Calu3 (cell line): ENCODE data around the gene PVALB. TPM values are rescaled to one million over a fixed set of nuclear protein-coding genes. Genes with fewer than 3 reads are reported as not detected.

ENCODE experiments used
- BruUV-seq: library from RNA; stranded (reverse); fragments of 400-500 nt; replicated peaks from 2 replicates; lab custom pipeline; 2021; lab: Mats Ljungman, UMichigan
- CTCF ChIA-PET: fragments of 300-600 bp; sonication (Branson Sonifier 250); formaldehyde crosslinking; loops from one replicate; lab custom pipeline; 2022; ENCODE audit warnings: antibody characterized with exemption; lab: Charles Lee
- DNase-seq: peaks from one replicate; pipeline ENCODE4 v3.0.0; 2022
- H3K27ac Mint-ChIP-seq: one replicate; pipeline ENCODE4 v1.8.0; 2022; ENCODE audit warnings: mixed read lengths; ENCODE audit not compliant: unreplicated experiment
- H3K27me3 Mint-ChIP-seq: one replicate; pipeline ENCODE4 v1.8.0; 2022; ENCODE audit warnings: mixed read lengths; ENCODE audit not compliant: unreplicated experiment
- H3K36me3 Mint-ChIP-seq: one replicate; pipeline ENCODE4 v1.8.0; 2022; ENCODE audit warnings: mild to moderate bottlenecking, moderate library complexity, mixed read lengths; ENCODE audit not compliant: insufficient read depth, unreplicated experiment
- H3K4me1 Mint-ChIP-seq: one replicate; pipeline ENCODE4 v1.8.0; 2022; ENCODE audit warnings: mild to moderate bottlenecking, low read depth, mixed read lengths; ENCODE audit not compliant: unreplicated experiment
- H3K4me3 Mint-ChIP-seq: one replicate; pipeline ENCODE4 v1.8.0; 2022; ENCODE audit warnings: mild to moderate bottlenecking, low read depth, moderate library complexity, mixed read lengths; ENCODE audit not compliant: unreplicated experiment
- H3K9me3 Mint-ChIP-seq: one replicate; pipeline ENCODE4 v1.8.0; 2022; ENCODE audit warnings: low read depth, mixed read lengths; ENCODE audit not compliant: unreplicated experiment
- intact Hi-C: fragments of 100-400 bp; cut with micrococcal nuclease; formaldehyde crosslinking; loops from one replicate; pipeline ENCODE4 v1.10.0; 2022; ENCODE audit not compliant: unreplicated experiment
- total RNA-seq: library from RNA; stranded (reverse); gene quantifications from 2 replicates; pipeline ENCODE4 v1.2.3, GENCODE V29; 2022
- TF ChIP-seq, protein P1 (sequence below): fragments of 200-600 bp; IDR thresholded peaks from one replicate; pipeline ENCODE4 v1.8.0; 2022; ENCODE audit warnings: antibody characterized with exemption; ENCODE audit not compliant: unreplicated experiment

PVALB gene
- total RNA-seq, 1 experiment from 2014 or later = not detected

DNA sequence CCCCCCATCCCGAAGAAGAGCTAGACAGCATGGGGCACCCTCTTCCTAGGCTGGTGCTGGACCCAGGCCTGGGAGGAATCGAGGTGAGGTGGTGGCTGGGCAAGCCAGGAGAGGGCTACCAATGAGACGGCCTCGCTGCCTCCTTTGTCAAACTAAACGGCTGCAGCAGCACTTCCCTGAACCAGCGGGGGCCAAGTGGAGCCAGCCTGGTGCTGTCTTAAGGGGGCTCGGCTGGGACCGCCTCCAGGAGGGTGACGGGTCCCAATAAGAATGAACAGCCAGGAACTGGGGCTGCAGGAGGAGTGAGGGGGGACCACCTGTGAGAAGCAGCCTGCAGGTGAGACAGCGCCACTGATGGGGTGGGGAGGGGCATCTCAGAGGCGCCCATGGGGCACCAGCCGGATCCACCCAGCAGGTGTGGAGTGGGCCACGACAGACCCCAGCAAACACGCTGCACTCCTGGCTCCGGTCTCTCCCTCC lies 58.0 kb downstream of the PVALB start:
- TF ChIP-seq, protein P1, sequence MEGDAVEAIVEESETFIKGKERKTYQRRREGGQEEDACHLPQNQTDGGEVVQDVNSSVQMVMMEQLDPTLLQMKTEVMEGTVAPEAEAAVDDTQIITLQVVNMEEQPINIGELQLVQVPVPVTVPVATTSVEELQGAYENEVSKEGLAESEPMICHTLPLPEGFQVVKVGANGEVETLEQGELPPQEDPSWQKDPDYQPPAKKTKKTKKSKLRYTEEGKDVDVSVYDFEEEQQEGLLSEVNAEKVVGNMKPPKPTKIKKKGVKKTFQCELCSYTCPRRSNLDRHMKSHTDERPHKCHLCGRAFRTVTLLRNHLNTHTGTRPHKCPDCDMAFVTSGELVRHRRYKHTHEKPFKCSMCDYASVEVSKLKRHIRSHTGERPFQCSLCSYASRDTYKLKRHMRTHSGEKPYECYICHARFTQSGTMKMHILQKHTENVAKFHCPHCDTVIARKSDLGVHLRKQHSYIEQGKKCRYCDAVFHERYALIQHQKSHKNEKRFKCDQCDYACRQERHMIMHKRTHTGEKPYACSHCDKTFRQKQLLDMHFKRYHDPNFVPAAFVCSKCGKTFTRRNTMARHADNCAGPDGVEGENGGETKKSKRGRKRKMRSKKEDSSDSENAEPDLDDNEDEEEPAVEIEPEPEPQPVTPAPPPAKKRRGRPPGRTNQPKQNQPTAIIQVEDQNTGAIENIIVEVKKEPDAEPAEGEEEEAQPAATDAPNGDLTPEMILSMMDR = no peak
- intact Hi-C loops = no loop called here
- no peak for DNase-seq
- peaks cover 5% of the 10 kb centered on the region for H3K4me1 Mint-ChIP-seq
- no TSS peak for BruUV-seq
- no peaks in the 10 kb centered on the region for H3K9me3 Mint-ChIP-seq
- no peaks in the 10 kb centered on the region for H3K36me3 Mint-ChIP-seq
- peaks cover 40% of the 10 kb centered on the region for H3K27me3 Mint-ChIP-seq
- no peak overlapping the region for H3K27ac Mint-ChIP-seq
- no peak overlapping the region for H3K4me3 Mint-ChIP-seq
- CTCF ChIA-PET = no interaction called here

DNA sequence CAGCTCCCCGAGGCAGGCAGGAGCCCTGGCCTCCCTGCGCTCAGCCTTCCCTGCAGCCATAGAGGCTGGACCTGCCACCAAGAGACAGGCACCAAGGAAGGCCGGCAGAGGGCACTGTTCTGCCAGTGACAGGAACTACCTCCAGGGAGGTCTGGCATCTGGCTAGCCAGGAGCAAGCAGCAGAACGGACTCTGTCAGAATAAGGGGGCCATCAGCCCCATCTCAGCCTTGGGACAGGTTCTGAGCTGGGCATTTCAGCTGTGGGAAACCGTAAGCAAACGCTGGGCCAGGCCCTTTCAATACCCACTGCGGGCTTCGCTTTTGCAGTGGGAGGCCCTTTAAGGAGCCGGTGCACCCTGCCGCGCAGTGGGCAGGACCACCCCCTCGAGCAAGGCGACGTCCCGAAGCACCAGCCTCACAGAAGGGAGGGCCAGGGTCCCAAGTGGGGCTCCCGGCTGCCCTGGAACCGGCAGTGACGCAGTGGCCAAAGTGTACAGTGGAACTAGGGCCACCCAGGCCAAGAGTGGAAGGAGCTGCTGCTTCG lies 59.1 kb downstream of the PVALB start:
- peak; percentile 87 for DNase-seq
- TF ChIP-seq, protein P1 = peak; percentile 84
- peaks cover 51% of the 10 kb centered on the region for H3K27me3 Mint-ChIP-seq
- no peaks in the 10 kb centered on the region for H3K9me3 Mint-ChIP-seq
- no TSS peak for BruUV-seq
- H3K4me3 Mint-ChIP-seq = no peak overlapping the region
- peaks cover 3% of the 10 kb centered on the region for H3K4me1 Mint-ChIP-seq
- no peaks in the 10 kb centered on the region for H3K36me3 Mint-ChIP-seq
- H3K27ac Mint-ChIP-seq = no peak overlapping the region
- intact Hi-C loops = no loop called here
- CTCF ChIA-PET = interaction anchor here (0.9 to 1.7 kb wide), 3 partner anchors 13 to 18 kb away, joined by 4 to 8 read pairs (median 6); partner anchors contain the start of gene IFT27

DNA sequence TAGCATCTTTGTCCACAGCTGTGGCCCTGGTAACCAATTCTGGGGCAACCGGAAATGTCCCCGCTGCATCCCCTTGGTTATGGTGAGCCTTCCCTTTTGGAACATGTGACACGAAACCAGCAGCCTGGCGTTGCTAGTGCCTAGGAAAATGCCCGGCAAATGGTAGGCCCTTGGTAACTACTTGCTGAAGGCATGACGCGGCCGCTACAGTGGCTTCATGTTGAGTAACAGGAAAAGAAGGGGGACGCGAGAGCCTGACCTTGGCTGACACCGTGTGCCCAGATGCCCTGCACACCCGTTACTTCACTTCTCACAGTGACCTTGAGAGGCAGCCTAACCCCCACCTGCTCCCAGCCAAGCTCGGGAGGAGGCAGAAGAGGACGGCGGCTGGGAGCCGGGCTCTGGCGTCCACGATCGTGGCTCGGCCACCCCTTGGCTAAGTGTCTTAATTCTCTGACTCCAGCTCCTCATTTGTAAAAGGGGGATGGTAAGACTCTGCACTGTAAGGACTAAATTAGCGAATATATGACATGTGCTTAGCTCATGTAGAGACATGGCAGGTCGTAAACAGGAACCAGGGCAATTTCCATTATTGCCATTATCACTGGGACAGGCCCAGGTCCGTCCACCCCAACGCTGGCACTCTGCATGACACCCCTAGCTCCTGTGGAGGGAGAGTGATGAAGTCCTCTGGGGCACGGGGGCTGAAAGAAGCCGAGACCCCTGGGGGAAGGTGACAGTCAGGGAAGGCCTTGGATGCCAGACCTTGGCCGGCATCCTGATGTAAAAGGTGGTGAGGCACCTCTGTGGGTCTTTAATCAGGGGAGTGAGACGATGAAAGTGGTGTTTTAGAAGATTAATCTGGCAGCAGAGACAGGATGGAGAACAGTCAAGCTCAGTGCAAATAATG lies 59.8 kb downstream of the PVALB start:
- intact Hi-C loops = no loop called here
- TF ChIP-seq, protein P1 = no peak
- no peak overlapping the region for H3K4me3 Mint-ChIP-seq

DNA sequence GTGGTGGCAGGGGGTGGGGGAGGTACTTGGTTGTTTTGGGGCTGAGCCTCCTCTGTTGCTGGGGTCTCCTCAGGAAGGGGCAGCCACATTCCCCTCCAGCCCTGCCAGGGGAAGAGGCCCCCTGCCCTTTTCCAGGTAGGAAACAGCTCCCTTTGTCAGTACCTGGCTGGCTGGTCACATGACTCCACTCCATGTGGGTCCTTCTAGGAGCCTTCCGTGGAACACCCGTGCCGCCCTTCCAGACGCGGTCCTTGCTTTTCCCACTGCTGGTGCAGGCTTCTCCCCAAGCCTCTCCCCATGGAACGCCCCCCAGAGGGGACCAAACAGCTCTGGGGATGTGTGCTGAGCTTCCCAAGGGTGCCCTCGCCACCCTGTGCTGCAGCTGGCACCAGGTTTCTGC lies 60.8 kb downstream of the PVALB start:
- intact Hi-C loops = no loop called here
- CTCF ChIA-PET = interaction anchor here (0.7 kb wide), 1 partner anchor 209 kb away, joined by 5 read pairs; no protein-coding TSS in a partner anchor
- Mint-ChIP-seq H3K4me1 (peaks cover 9% of the 10 kb centered on the region), H3K27ac (no peak overlapping the region), H3K4me3 (no peak overlapping the region), H3K9me3 (no peaks in the 10 kb centered on the region), H3K36me3 (no peaks in the 10 kb centered on the region), H3K27me3 (peaks cover 61% of the 10 kb centered on the region)
- BruUV-seq = no TSS peak
- no peak for DNase-seq
- TF ChIP-seq, protein P1 = no peak

More for the DNA sequence above, 59.8 kb downstream of the PVALB start:
- Mint-ChIP-seq H3K27ac (no peak overlapping the region), H3K4me1 (peaks cover 9% of the 10 kb centered on the region), H3K36me3 (no peaks in the 10 kb centered on the region), H3K9me3 (no peaks in the 10 kb centered on the region), H3K27me3 (peaks cover 58% of the 10 kb centered on the region)
- CTCF ChIA-PET = interaction anchor here (0.9 to 1.7 kb wide), 3 partner anchors 12 to 19 kb away, joined by 4 to 8 read pairs (median 6); partner anchors contain the start of gene IFT27
- DNase-seq = no peak
- BruUV-seq = no TSS peak
